DND-41 (cell line): ENCODE results near the gene BRD1.

Source experiments
- ATAC-seq: fragments of 200-7000 bp; cut with Tn5 transposase; 3 replicates; pipeline ENCODE4 v1.9.1; 2021; ENCODE audit warnings: low read depth; ENCODE audit not compliant: insufficient read depth
- DNase-seq: peaks from one replicate; pipeline ENCODE4 v3.0.0-alpha.2; 2020
- H2AFZ ChIP-seq: 2 replicates; pipeline ENCODE4 v1.6.0; 2012; ENCODE audit warnings: low read depth, low read length
- H3K27ac ChIP-seq: 2 replicates; pipeline ENCODE4 v1.5.1; 2012; ENCODE audit warnings: low read length, inconsistent platforms
- H3K27me3 ChIP-seq: fragments of 200-600 bp; sonication (generic); 2 replicates; pipeline ENCODE4 v1.6.0; 2012; ENCODE audit warnings: low read length, mild to moderate bottlenecking, inconsistent platforms; ENCODE audit not compliant: insufficient read depth, poor library complexity
- H3K36me3 ChIP-seq: 2 replicates; pipeline ENCODE4 v1.5.1; 2012; ENCODE audit warnings: low read length, inconsistent platforms; ENCODE audit not compliant: insufficient read depth
- H3K4me1 ChIP-seq: 2 replicates; pipeline ENCODE4 v1.5.1; 2012; ENCODE audit warnings: mild to moderate bottlenecking, low read length; ENCODE audit not compliant: insufficient read depth
- H3K4me2 ChIP-seq: 2 replicates; pipeline ENCODE4 v1.6.0; 2012; ENCODE audit warnings: mild to moderate bottlenecking, moderate library complexity, low read length, inconsistent platforms; ENCODE audit not compliant: insufficient read depth
- H3K4me3 ChIP-seq, 2 experiments: fragments of 200-600 bp in 1 of 2; shearing (Covaris generic) in 1 of 2; 2 replicates each; pipeline ENCODE4 v1.5.1; 2012 to 2016; ENCODE audit warnings: inconsistent platforms in 2 of 2, low read length in 2 of 2, mild to moderate bottlenecking in 2 of 2, low read depth in 1 of 2, moderate library complexity in 1 of 2
- H3K79me2 ChIP-seq: 2 replicates; pipeline ENCODE4 v1.6.0; 2012; ENCODE audit warnings: low read length, inconsistent platforms; ENCODE audit not compliant: insufficient read depth
- H3K9ac ChIP-seq: 2 replicates; pipeline ENCODE4 v1.6.0; 2012; ENCODE audit warnings: low read depth, mild to moderate bottlenecking, inconsistent platforms, low read length, moderate library complexity
- H3K9me3 ChIP-seq: 2 replicates; pipeline ENCODE4 v1.5.1; 2012; ENCODE audit warnings: low read length, moderate library complexity, mild to moderate bottlenecking, inconsistent platforms; ENCODE audit not compliant: insufficient read depth, severe bottlenecking
- H4K20me1 ChIP-seq: 2 replicates; pipeline ENCODE4 v1.6.0; 2012; ENCODE audit warnings: low read length; ENCODE audit not compliant: insufficient read depth
- EZH2 ChIP-seq: IDR thresholded peaks from 3 replicates; pipeline ENCODE4 v1.6.1; 2012; ENCODE audit warnings: borderline replicate concordance, low read depth, mild to moderate bottlenecking, moderate library complexity, low read length, inconsistent platforms; ENCODE audit not compliant: severe bottlenecking
- TF ChIP-seq, protein P1 (sequence below): IDR thresholded peaks from 2 replicates; pipeline ENCODE4 v1.5.1; 2012; ENCODE audit warnings: borderline replicate concordance, low read length, moderate library complexity, mild to moderate bottlenecking; ENCODE audit not compliant: poor library complexity, severe bottlenecking; ENCODE audit errors: extremely low read depth

BRD1 gene

DNA sequence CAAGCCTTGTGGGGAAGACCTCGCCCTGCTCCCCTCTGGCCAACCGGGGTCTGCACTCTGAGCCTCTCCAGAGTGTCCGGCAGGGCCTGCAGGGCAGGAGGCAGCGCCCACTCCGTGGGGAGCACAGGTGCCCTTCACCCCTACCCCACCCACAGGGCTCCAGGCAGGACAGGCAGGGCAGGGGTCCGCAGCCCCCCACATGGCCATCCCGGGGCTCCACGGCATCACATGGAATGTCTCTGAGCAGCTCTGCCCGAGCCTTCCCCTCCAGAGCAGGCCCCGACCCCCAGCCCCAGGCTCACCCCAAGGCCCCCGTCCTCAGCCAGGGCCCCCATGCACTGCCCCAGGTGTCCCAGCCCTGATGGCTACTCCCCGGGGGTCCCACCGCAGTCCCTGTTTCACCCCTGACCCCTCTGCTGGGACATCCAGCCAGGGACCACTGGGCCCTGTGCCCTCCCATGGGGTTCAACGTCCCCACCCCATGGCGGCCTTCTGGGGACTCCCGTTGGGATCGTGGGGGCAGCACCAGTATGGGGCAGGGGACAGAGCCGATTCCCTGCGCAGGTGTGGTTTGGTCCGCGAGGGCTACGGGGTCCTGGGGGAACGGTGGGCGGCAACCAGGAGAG is 77.7 kb downstream of the BRD1 start:
- TF ChIP-seq, protein P1, sequence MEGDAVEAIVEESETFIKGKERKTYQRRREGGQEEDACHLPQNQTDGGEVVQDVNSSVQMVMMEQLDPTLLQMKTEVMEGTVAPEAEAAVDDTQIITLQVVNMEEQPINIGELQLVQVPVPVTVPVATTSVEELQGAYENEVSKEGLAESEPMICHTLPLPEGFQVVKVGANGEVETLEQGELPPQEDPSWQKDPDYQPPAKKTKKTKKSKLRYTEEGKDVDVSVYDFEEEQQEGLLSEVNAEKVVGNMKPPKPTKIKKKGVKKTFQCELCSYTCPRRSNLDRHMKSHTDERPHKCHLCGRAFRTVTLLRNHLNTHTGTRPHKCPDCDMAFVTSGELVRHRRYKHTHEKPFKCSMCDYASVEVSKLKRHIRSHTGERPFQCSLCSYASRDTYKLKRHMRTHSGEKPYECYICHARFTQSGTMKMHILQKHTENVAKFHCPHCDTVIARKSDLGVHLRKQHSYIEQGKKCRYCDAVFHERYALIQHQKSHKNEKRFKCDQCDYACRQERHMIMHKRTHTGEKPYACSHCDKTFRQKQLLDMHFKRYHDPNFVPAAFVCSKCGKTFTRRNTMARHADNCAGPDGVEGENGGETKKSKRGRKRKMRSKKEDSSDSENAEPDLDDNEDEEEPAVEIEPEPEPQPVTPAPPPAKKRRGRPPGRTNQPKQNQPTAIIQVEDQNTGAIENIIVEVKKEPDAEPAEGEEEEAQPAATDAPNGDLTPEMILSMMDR, result no peak
- TF ChIP-seq EZH2, result no peak
- H3K27me3 ChIP-seq, result no peaks in the 10 kb centered on the region
- H3K9me3 ChIP-seq, result peaks cover 10% of the 10 kb centered on the region
- no peak overlapping the region for H3K27ac ChIP-seq
- no peak overlapping the region for H3K9ac ChIP-seq
- no peak overlapping the region for H2AFZ ChIP-seq
- no peak overlapping the region for H3K4me3 ChIP-seq
- no peaks in the 10 kb centered on the region for H3K4me1 ChIP-seq
- no peaks in the 10 kb centered on the region for H3K36me3 ChIP-seq
- DNase-seq (peak; percentile 1), ATAC-seq (no peak)
- H4K20me1 ChIP-seq, result no peaks in the 10 kb centered on the region
- no peak overlapping the region for H3K4me2 ChIP-seq
- H3K79me2 ChIP-seq, result no peaks in the 10 kb centered on the region

DNA sequence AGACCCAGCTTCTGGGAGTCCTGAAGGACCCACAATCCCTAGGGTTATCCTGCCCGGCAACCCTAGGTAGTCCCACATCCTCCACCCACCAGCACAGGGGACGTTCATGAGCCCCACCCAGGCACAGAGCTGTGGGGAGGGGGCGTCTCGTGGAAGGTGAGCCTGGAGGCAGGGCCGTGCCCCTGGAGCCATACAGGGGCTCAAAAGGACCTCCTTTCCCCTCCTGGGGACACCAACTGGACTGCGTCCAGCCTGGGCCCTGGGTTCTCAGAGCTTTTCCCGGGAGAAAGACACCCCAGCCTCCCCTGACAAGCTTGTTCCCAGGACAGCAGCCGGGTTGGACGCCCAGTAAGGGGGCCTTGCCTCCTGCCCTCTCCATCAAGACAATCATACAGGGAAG is 78.4 kb downstream of the BRD1 start:
- DNase-seq, result peak; percentile 0
- Histone ChIP-seq H4K20me1 (no peaks in the 10 kb centered on the region), H3K36me3 (no peaks in the 10 kb centered on the region), H3K4me3 (no peak overlapping the region), H3K9ac (no peak overlapping the region), H2AFZ (no peak overlapping the region), H3K27ac (no peak overlapping the region), H3K9me3 (peaks cover 15% of the 10 kb centered on the region), H3K27me3 (no peaks in the 10 kb centered on the region), H3K79me2 (no peaks in the 10 kb centered on the region), H3K4me1 (no peaks in the 10 kb centered on the region), H3K4me2 (no peak overlapping the region)
- no peak for TF ChIP-seq EZH2
- TF ChIP-seq, protein P1, result no peak
- ATAC-seq, result no peak

DNA sequence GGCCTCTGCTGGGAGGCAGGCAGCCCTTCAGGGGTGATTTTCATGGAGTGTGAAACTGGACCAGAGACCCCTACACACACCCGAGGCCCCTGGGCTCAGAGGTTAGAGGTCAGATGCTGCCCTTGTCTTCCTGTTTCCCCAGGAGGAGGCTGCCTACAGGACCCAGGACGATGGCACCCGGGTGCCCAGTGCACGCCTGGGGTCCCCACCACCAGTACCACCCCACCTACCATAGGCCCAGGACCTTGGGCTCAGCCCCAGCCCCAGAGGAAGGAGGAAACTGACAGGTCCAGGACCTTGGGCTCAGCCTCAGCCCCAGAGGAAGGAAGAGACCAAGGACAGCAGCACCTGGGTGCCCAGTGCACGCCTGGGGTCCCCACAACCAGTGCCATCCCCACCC is 79.2 kb downstream of the BRD1 start:
- no peak for ATAC-seq

More for the DNA sequence above, 79.2 kb downstream of the BRD1 start:
- Histone ChIP-seq H3K4me2 (no peak overlapping the region), H3K27ac (no peak overlapping the region), H3K27me3 (no peaks in the 10 kb centered on the region), H3K9ac (no peak overlapping the region), H2AFZ (no peak overlapping the region), H4K20me1 (no peaks in the 10 kb centered on the region), H3K79me2 (no peaks in the 10 kb centered on the region), H3K4me1 (no peaks in the 10 kb centered on the region), H3K36me3 (no peaks in the 10 kb centered on the region), H3K9me3 (peaks cover 15% of the 10 kb centered on the region), H3K4me3 (no peak overlapping the region)
- no peak for TF ChIP-seq EZH2
- TF ChIP-seq, protein P1, result no peak
- DNase-seq, result peak; percentile 1
